ENCODE measurements around the gene PDE9A. TPM values are rescaled to one million over a fixed set of nuclear protein-coding genes. Genes with fewer than 3 reads are reported as not detected.
"Not testable (repeated sequence)": the region's sequence is repeated elsewhere in the genome, so short reads cannot be mapped to it uniquely, and the experiment has no call there.

PDE9A gene
- total RNA-seq, 4 donors from 2014 or later = 29.2 to 68.4 (median 40.4) TPM

DNA sequence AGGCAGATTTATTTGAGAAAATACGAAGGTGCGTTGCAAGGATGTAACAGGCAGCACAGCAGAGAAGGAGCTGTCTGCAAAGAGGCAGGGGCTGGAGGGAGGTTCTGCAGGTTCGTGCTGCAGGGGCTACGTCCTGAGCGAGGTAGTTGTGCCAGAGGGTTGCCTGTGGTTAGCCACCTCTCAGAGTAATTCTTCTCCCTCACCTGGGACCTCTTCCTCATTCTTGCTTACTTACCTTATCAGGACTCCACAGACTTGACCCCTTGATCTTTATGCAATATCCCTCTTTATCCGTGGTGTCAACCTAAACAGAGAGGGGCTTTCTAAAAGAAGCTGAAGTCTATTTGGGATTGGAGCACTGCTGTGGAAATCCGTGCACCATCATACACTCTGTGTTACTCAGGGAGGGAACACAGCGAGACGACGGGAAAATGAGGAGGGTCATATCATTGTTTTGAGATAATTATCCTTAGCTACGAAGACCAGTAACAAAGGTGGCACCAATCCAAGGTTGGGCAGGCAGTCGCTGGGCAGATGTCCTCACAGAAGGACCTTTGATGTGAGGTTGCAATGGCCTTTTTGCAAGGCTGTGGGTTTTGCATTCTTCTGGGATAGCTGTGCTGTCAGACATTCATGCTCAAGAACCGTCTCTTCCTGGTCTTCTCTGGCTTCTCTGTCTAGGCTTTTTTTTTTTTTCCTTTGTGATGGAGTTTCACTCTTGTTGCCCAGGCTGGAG lies 143.1 kb downstream of the PDE9A start:
- Histone ChIP-seq H3K4me1 (no peaks in the 10 kb centered on the region), H3K9me3 (no peaks in the 10 kb centered on the region), H3K36me3 (no peaks in the 10 kb centered on the region), H3K27ac (replicated peaks in 1 of 4) (no peak overlapping the region), H3K27me3 (peaks cover 0 to 24% (median 0%) of the 10 kb centered on the region in 4 donors), H3K4me3 (no peak overlapping the region)
- DNase-seq (ENCODE audit: extremely low spot score) = no peak
- no peak for TF ChIP-seq POLR2A (IDR thresholded peaks at IDR 0.05; ENCODE audit: low read depth)
- TF ChIP-seq, protein P1, sequence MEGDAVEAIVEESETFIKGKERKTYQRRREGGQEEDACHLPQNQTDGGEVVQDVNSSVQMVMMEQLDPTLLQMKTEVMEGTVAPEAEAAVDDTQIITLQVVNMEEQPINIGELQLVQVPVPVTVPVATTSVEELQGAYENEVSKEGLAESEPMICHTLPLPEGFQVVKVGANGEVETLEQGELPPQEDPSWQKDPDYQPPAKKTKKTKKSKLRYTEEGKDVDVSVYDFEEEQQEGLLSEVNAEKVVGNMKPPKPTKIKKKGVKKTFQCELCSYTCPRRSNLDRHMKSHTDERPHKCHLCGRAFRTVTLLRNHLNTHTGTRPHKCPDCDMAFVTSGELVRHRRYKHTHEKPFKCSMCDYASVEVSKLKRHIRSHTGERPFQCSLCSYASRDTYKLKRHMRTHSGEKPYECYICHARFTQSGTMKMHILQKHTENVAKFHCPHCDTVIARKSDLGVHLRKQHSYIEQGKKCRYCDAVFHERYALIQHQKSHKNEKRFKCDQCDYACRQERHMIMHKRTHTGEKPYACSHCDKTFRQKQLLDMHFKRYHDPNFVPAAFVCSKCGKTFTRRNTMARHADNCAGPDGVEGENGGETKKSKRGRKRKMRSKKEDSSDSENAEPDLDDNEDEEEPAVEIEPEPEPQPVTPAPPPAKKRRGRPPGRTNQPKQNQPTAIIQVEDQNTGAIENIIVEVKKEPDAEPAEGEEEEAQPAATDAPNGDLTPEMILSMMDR (IDR thresholded peaks at IDR 0.05) = no peak
- no peak for TF ChIP-seq EP300 (IDR thresholded peaks at IDR 0.05)
- TF ChIP-seq POLR2AphosphoS5 (IDR thresholded peaks at IDR 0.05) = no peak
- WGBS = 68% methylated on average over 12 of the region's 13 CpGs
- intact Hi-C loops (cut with DNase I) = no loop called here

DNA sequence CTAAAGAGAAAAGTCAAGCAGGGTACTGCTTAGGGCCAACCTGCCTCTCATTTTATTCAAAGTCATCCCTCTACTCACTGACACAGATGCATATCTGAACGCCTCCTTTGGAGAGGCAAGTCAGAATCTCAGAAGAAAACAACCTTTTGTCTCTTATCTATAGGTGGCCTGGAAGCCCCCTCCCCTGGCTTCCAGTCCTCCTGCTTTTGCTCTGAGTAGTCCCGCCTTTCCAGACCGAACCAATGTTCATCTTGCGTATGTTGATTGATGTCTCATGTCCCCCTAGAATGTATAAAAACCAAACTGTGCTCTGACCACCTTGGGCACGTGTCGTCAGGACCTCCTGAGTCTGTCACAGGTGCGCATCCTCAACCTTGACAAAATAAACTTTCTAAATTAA lies 144.1 kb downstream of the PDE9A start:
- H3K27ac ChIP-seq (replicated peaks in 1 of 4) = no peak overlapping the region
- no peak overlapping the region for H3K4me3 ChIP-seq
- no peaks in the 10 kb centered on the region for H3K36me3 ChIP-seq
- 80% methylated on average over 7 of the region's 7 CpGs for WGBS
- intact Hi-C loops (cut with DNase I) = no loop called here
- peaks cover 0 to 24% (median 0%) of the 10 kb centered on the region in 4 donors for H3K27me3 ChIP-seq
- TF ChIP-seq POLR2AphosphoS5 (IDR thresholded peaks at IDR 0.05) = no peak
- TF ChIP-seq EP300 (IDR thresholded peaks at IDR 0.05) = no peak
- H3K9me3 ChIP-seq = no peaks in the 10 kb centered on the region
- no peak for DNase-seq (ENCODE audit: extremely low spot score)
- no peaks in the 10 kb centered on the region for H3K4me1 ChIP-seq

DNA sequence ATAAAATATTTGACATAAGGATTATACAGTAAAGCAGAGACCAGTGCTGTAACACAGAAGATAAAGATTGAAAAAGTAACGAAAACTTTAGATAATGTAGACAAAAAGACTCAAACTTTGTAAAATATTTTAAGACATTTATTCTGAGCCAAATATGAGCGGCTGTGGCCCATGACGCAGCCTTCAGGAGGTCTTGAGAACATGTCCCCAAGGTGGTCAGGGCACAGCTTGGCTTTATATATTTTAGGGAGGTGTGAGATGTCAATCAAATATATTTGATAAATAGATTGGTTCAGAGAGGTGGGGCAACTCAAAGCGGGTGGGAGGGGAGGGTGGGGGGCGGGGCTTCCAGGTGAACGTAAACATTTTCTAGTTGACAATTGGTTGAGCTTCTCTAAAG lies 144.7 kb downstream of the PDE9A start:
- no peak overlapping the region for H3K4me3 ChIP-seq
- H3K36me3 ChIP-seq = no peaks in the 10 kb centered on the region
- TF ChIP-seq, protein P1 (IDR thresholded peaks at IDR 0.05) = no peak
- TF ChIP-seq POLR2A (IDR thresholded peaks at IDR 0.05; ENCODE audit: low read depth) = no peak
- TF ChIP-seq POLR2AphosphoS5 (IDR thresholded peaks at IDR 0.05) = no peak
- no peak for TF ChIP-seq EP300 (IDR thresholded peaks at IDR 0.05)
- intact Hi-C loops (cut with DNase I) = no loop called here
- no peaks in the 10 kb centered on the region for H3K9me3 ChIP-seq
- H3K4me1 ChIP-seq = no peaks in the 10 kb centered on the region
- H3K27me3 ChIP-seq = peaks cover 0 to 24% (median 0%) of the 10 kb centered on the region in 4 donors
- H3K27ac ChIP-seq (replicated peaks in 1 of 4) = no peak overlapping the region
- 85% methylated on average over 6 of the region's 6 CpGs for WGBS
- DNase-seq (ENCODE audit: extremely low spot score) = no peak

DNA sequence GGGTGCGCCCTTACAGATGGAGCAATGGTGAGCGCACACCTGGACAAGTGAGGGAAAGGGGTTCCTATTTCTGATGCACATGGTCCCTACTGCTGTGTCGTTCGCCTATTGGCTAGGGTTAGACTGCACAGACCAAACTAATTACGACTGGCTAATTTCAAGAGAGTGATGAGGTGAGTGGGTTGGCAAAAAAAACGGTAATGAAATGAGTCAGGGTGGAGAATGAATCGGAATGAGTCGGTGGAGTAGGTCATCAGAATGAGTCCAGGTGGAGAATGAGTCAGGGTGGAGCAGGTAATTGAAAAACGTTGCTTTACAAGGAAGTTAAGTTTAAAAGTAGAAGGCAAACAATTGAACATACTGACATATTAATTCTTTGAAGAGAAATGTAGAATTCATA lies 146.1 kb downstream of the PDE9A start:
- H3K4me3 ChIP-seq = no peak overlapping the region
- no peaks in the 10 kb centered on the region for H3K36me3 ChIP-seq
- no peak for TF ChIP-seq POLR2AphosphoS5 (IDR thresholded peaks at IDR 0.05)
- TF ChIP-seq, protein P1 (IDR thresholded peaks at IDR 0.05) = no peak
- no peak for TF ChIP-seq POLR2A (IDR thresholded peaks at IDR 0.05; ENCODE audit: low read depth)
- TF ChIP-seq EP300 (IDR thresholded peaks at IDR 0.05) = no peak
- DNase-seq (ENCODE audit: extremely low spot score) = no peak
- H3K27ac ChIP-seq (replicated peaks in 1 of 4) = no peak overlapping the region
- intact Hi-C loops (cut with DNase I) = no loop called here
- peaks cover 0 to 10% (median 0%) of the 10 kb centered on the region in 4 donors for H3K27me3 ChIP-seq
- no peaks in the 10 kb centered on the region for H3K4me1 ChIP-seq
- no peaks in the 10 kb centered on the region for H3K9me3 ChIP-seq
- WGBS = 83% methylated on average over 9 of the region's 9 CpGs

DNA sequence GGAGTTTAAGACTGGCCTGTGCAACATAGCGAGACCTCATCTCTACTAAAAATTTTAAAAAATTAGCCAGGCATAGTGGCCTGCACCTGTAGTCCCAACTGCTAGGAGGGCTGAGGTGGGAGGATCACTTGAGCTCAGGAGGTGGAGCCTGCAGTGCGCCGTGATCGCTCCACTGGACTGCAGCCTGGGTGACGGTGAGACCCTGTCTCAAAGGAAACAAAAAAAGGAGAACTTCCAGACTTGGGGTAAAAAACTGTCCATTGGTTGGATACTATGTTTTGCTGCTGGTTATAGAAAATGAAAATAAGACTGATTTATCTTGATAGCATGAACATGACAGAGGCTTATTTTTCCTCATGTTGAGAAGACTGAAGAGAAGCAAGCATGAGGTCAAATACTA lies 146.5 kb downstream of the PDE9A start:
- DNase-seq (ENCODE audit: extremely low spot score) = no peak
- intact Hi-C loops (cut with DNase I) = no loop called here
- peaks cover 0 to 6% (median 0%) of the 10 kb centered on the region in 4 donors for H3K27me3 ChIP-seq
- TF ChIP-seq POLR2A (IDR thresholded peaks at IDR 0.05; ENCODE audit: low read depth) = no peak
- TF ChIP-seq, protein P1 (IDR thresholded peaks at IDR 0.05) = no peak
- TF ChIP-seq POLR2AphosphoS5 (IDR thresholded peaks at IDR 0.05) = no peak
- TF ChIP-seq EP300 (IDR thresholded peaks at IDR 0.05) = no peak
- H3K4me3 ChIP-seq = no peak overlapping the region
- H3K36me3 ChIP-seq = no peaks in the 10 kb centered on the region
- no peaks in the 10 kb centered on the region for H3K9me3 ChIP-seq
- no peaks in the 10 kb centered on the region for H3K4me1 ChIP-seq
- WGBS = 85% methylated on average over 5 of the region's 5 CpGs
- H3K27ac ChIP-seq (replicated peaks in 1 of 4) = no peak overlapping the region

DNA sequence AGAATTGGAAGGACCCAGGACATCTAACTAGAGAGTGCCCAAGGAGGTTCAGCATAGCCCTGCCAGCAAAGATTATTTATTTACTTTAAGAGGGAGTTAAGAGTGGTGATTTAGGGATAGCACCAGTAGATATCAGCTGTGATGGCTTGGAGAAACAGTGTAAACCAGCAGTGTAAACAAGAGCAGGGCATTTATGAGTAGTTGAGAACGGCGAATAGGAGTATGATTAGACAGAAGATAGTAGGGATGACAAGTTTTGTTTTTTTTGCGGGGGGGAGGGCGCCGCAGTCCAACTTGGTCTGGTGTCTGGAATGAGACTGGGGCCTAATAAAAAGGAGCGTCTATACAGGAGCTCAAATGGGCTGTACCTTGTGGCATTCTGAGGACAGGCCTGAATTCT lies 148.2 kb downstream of the PDE9A start:
- H3K27me3 ChIP-seq; H3K27ac ChIP-seq (replicated peaks in 1 of 4); H3K4me3 ChIP-seq; H3K4me1 ChIP-seq; intact Hi-C loops (cut with DNase I); H3K36me3 ChIP-seq; H3K9me3 ChIP-seq: not testable (repeated sequence)
- 90% methylated on average over 6 of the region's 6 CpGs for WGBS
- peak; percentile 37 for DNase-seq (ENCODE audit: extremely low spot score)

Measured in esophagus muscularis mucosa (tissue), 4 donors.